GM06990 (cell line): ENCODE results near the gene SRPK2.

ENCODE experiments used
- DNase-seq: peaks from one replicate; pipeline ENCODE4 v3.0.0-alpha.2; 2011; ENCODE audit not compliant: insufficient read length; ENCODE audit errors: extremely low read depth
- H3K27me3 ChIP-seq: replicated peaks from 2 replicates; pipeline ENCODE4 v1.6.0; 2011; ENCODE audit warnings: low read length; ENCODE audit not compliant: control insufficient read depth, insufficient read depth
- H3K36me3 ChIP-seq: 2 replicates; pipeline ENCODE4 v1.5.1; 2011; ENCODE audit warnings: low read length; ENCODE audit not compliant: control insufficient read depth, insufficient read depth
- H3K4me3 ChIP-seq: replicated peaks from 2 replicates; pipeline ENCODE4 v1.5.1; 2011; ENCODE audit warnings: low read depth, mild to moderate bottlenecking, control low read depth, low read length
- TF ChIP-seq, protein P1 (sequence below): IDR thresholded peaks from 2 replicates; pipeline ENCODE4 v1.5.1; 2011; ENCODE audit warnings: low read length, control low read depth, mild to moderate bottlenecking, inconsistent platforms; ENCODE audit not compliant: insufficient read depth, poor library complexity, severe bottlenecking

The SRPK2 gene

GRCh38 chr7:105228555-105228954 lies 160.2 kb downstream of the SRPK2 start:
- TF ChIP-seq, protein P1, sequence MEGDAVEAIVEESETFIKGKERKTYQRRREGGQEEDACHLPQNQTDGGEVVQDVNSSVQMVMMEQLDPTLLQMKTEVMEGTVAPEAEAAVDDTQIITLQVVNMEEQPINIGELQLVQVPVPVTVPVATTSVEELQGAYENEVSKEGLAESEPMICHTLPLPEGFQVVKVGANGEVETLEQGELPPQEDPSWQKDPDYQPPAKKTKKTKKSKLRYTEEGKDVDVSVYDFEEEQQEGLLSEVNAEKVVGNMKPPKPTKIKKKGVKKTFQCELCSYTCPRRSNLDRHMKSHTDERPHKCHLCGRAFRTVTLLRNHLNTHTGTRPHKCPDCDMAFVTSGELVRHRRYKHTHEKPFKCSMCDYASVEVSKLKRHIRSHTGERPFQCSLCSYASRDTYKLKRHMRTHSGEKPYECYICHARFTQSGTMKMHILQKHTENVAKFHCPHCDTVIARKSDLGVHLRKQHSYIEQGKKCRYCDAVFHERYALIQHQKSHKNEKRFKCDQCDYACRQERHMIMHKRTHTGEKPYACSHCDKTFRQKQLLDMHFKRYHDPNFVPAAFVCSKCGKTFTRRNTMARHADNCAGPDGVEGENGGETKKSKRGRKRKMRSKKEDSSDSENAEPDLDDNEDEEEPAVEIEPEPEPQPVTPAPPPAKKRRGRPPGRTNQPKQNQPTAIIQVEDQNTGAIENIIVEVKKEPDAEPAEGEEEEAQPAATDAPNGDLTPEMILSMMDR, result no peak
- H3K36me3 ChIP-seq, result no peaks in the 10 kb centered on the region
- no peaks in the 10 kb centered on the region for H3K27me3 ChIP-seq
- no peak overlapping the region for H3K4me3 ChIP-seq
- no peak for DNase-seq

GRCh38 chr7:105227391-105227790 lies 161.3 kb downstream of the SRPK2 start:
- no peaks in the 10 kb centered on the region for H3K36me3 ChIP-seq
- TF ChIP-seq, protein P1, result no peak

GRCh38 chr7:105224884-105225651 lies 163.7 kb downstream of the SRPK2 start:
- peak; percentile 23 for DNase-seq
- TF ChIP-seq, protein P1, result no peak
- no peak overlapping the region for H3K4me3 ChIP-seq

More at GRCh38 chr7:105227391-105227790, 161.3 kb downstream of the SRPK2 start:
- no peak for DNase-seq
- H3K4me3 ChIP-seq, result no peak overlapping the region
- no peaks in the 10 kb centered on the region for H3K27me3 ChIP-seq

GRCh38 chr7:105222953-105223352 lies 165.8 kb downstream of the SRPK2 start:
- H3K36me3 ChIP-seq, result no peaks in the 10 kb centered on the region
- DNase-seq, result no peak

More at GRCh38 chr7:105224884-105225651, 163.7 kb downstream of the SRPK2 start:
- no peaks in the 10 kb centered on the region for H3K27me3 ChIP-seq
- H3K36me3 ChIP-seq, result no peaks in the 10 kb centered on the region

DNA sequence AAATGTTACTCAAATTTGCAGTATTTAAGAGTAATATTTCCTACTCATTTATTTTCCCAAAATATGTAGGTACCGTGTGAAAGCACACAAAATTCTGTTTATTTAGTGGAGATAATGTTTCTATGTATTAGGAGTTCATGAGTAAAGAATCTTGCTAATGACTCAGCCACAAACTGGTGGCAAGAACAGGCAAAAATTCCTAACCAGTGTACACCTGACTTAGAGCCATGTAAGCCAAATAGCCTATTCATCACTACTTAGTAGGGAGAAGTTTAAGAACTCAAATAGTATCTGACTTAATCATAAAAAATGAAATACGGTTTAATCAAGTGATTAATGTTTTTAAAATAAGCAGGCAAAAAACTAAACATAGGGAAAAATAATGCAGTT lies 169.0 kb downstream of the SRPK2 start:
- H3K4me3 ChIP-seq, result no peak overlapping the region
- no peaks in the 10 kb centered on the region for H3K27me3 ChIP-seq
- TF ChIP-seq, protein P1, result no peak
- no peak for DNase-seq
- H3K36me3 ChIP-seq, result no peaks in the 10 kb centered on the region

More at GRCh38 chr7:105222953-105223352, 165.8 kb downstream of the SRPK2 start:
- TF ChIP-seq, protein P1, result no peak
- H3K4me3 ChIP-seq, result no peak overlapping the region
- H3K27me3 ChIP-seq, result no peaks in the 10 kb centered on the region
